ENCODE results near the gene COLQ. TPM values are rescaled to one million over a fixed set of nuclear protein-coding genes. Genes with fewer than 3 reads are reported as not detected.
"Not testable (repeated sequence)": the region's sequence is repeated elsewhere in the genome, so short reads cannot be mapped to it uniquely, and the experiment has no call there.

COLQ gene
- total RNA-seq, 1 donor from 2014 or later, result 1.5 TPM

GRCh38 chr3:15426579-15427118, 94.9 kb downstream of the COLQ start:
- Histone ChIP-seq H3K27me3 (no peaks in the 10 kb centered on the region), H3K4me1 (peaks cover 17% of the 10 kb centered on the region), H2AFZ (replicated peaks) (peak overlapping the region; percentile 95), H3K36me3 (peaks cover 4% of the 10 kb centered on the region), H4K20me1 (ENCODE audit: low read depth) (peaks cover 13% of the 10 kb centered on the region), H3K9ac (peak overlapping the region; percentile 92), H3K4me2 (peak overlapping the region; percentile 81), H3K79me2 (ENCODE audit: low read depth) (peaks cover 67% of the 10 kb centered on the region), H3K27ac (no peak overlapping the region), H3K9me3 (ENCODE audit: low read depth) (no peaks in the 10 kb centered on the region), H3F3A (ENCODE audit: low read depth) (no peaks in the 10 kb centered on the region), H3K4me3 (peak overlapping the region; percentile 99)
- TF ChIP-seq EZH2phosphoT487 (IDR thresholded peaks at IDR 0.05) (no peak), EZH2 (IDR thresholded peaks at IDR 0.05) (no peak)
- TF ChIP-seq, protein P1, sequence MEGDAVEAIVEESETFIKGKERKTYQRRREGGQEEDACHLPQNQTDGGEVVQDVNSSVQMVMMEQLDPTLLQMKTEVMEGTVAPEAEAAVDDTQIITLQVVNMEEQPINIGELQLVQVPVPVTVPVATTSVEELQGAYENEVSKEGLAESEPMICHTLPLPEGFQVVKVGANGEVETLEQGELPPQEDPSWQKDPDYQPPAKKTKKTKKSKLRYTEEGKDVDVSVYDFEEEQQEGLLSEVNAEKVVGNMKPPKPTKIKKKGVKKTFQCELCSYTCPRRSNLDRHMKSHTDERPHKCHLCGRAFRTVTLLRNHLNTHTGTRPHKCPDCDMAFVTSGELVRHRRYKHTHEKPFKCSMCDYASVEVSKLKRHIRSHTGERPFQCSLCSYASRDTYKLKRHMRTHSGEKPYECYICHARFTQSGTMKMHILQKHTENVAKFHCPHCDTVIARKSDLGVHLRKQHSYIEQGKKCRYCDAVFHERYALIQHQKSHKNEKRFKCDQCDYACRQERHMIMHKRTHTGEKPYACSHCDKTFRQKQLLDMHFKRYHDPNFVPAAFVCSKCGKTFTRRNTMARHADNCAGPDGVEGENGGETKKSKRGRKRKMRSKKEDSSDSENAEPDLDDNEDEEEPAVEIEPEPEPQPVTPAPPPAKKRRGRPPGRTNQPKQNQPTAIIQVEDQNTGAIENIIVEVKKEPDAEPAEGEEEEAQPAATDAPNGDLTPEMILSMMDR (IDR thresholded peaks at IDR 0.05), result no peak
- H3K9me3 Mint-ChIP-seq, result no peaks in the 10 kb centered on the region
- peak overlapping the region; percentile 95 for H3K27ac Mint-ChIP-seq
- H3K4me1 Mint-ChIP-seq, result peaks cover 34% of the 10 kb centered on the region
- no peak for DNase-seq (ENCODE audit: low spot score)
- H3K27me3 Mint-ChIP-seq (ENCODE audit: insufficient read depth, low read depth), result no peaks in the 10 kb centered on the region
- H3K36me3 Mint-ChIP-seq, result peaks cover 11% of the 10 kb centered on the region
- H3K4me3 Mint-ChIP-seq, result peak overlapping the region; percentile 97

GRCh38 chr3:15420871-15421270, 100.6 kb downstream of the COLQ start:
- no peak overlapping the region for H3K27ac ChIP-seq
- no peaks in the 10 kb centered on the region for H3K27me3 Mint-ChIP-seq (ENCODE audit: insufficient read depth, low read depth)
- no peak for DNase-seq (ENCODE audit: low spot score)
- H2AFZ ChIP-seq (replicated peaks), result no peak overlapping the region
- H3K36me3 Mint-ChIP-seq, result peaks cover 16% of the 10 kb centered on the region
- no peaks in the 10 kb centered on the region for H3K27me3 ChIP-seq
- H3K4me1 ChIP-seq, result peaks cover 4% of the 10 kb centered on the region
- no peaks in the 10 kb centered on the region for H3K9me3 ChIP-seq (ENCODE audit: low read depth)
- peaks cover 8% of the 10 kb centered on the region for H3K4me1 Mint-ChIP-seq
- peaks cover 11% of the 10 kb centered on the region for H3K79me2 ChIP-seq (ENCODE audit: low read depth)
- no peaks in the 10 kb centered on the region for H3F3A ChIP-seq (ENCODE audit: low read depth)
- H3K27ac Mint-ChIP-seq, result no peak overlapping the region
- H4K20me1 ChIP-seq (ENCODE audit: low read depth), result peaks cover 18% of the 10 kb centered on the region
- peaks cover 14% of the 10 kb centered on the region for H3K36me3 ChIP-seq
- H3K4me3 ChIP-seq, result no peak overlapping the region
- H3K4me2 ChIP-seq, result no peak overlapping the region
- TF ChIP-seq, protein P1 (IDR thresholded peaks at IDR 0.05), result no peak
- TF ChIP-seq EZH2 (IDR thresholded peaks at IDR 0.05), result no peak
- no peak for TF ChIP-seq EZH2phosphoT487 (IDR thresholded peaks at IDR 0.05)
- no peak overlapping the region for H3K9ac ChIP-seq
- no peaks in the 10 kb centered on the region for H3K9me3 Mint-ChIP-seq
- no peak overlapping the region for H3K4me3 Mint-ChIP-seq

DNA sequence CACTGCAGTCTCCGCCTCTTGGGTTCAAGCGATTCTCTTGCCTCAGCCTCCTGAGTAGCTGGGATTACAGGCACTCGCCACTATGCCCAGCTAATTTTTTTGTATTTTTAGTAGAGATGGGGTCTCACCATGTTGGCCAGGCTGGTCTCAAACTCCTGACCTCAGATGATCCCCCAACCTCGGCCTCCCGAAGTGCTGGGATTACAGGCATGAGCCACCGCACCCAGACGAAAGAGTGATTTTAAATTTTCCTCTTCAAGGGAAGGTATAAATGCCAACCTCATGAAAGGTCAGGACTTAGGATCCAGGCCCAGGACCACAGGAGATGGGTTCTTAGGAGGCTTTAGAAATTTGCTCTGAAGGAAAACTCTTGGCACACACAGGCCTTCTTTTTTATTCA, 110.5 kb downstream of the COLQ start:
- H3K36me3 Mint-ChIP-seq, result peaks cover 31% of the 10 kb centered on the region
- H4K20me1 ChIP-seq (ENCODE audit: low read depth); DNase-seq (ENCODE audit: low spot score); H3K9me3 ChIP-seq (ENCODE audit: low read depth); H3K27ac Mint-ChIP-seq; H3K79me2 ChIP-seq (ENCODE audit: low read depth); H3K4me3 Mint-ChIP-seq; H3K9me3 Mint-ChIP-seq; H3K4me3 ChIP-seq; H3K27me3 Mint-ChIP-seq (ENCODE audit: insufficient read depth, low read depth); H3K4me1 ChIP-seq; H3K9ac ChIP-seq; H2AFZ ChIP-seq (replicated peaks); H3K27me3 ChIP-seq; H3F3A ChIP-seq (ENCODE audit: low read depth); H3K27ac ChIP-seq; H3K4me1 Mint-ChIP-seq; H3K4me2 ChIP-seq: not testable (repeated sequence)
- H3K36me3 ChIP-seq, result peaks cover 19% of the 10 kb centered on the region

GRCh38 chr3:15409774-15410173, 111.7 kb downstream of the COLQ start:
- H3K36me3 Mint-ChIP-seq, result peaks cover 19% of the 10 kb centered on the region

More at GRCh38 chr3:15409774-15410173, 111.7 kb downstream of the COLQ start:
- no peak for DNase-seq (ENCODE audit: low spot score)
- no peaks in the 10 kb centered on the region for H3K4me1 ChIP-seq
- Mint-ChIP-seq H3K9me3 (no peaks in the 10 kb centered on the region), H3K27ac (no peak overlapping the region), H3K4me3 (no peak overlapping the region), H3K4me1 (no peaks in the 10 kb centered on the region), H3K27me3 (ENCODE audit: insufficient read depth, low read depth) (no peaks in the 10 kb centered on the region)
- no peak overlapping the region for H3K9ac ChIP-seq
- TF ChIP-seq, protein P1 (IDR thresholded peaks at IDR 0.05), result no peak
- TF ChIP-seq EZH2 (IDR thresholded peaks at IDR 0.05) (no peak), EZH2phosphoT487 (IDR thresholded peaks at IDR 0.05) (no peak)
- H3K79me2 ChIP-seq (ENCODE audit: low read depth), result no peaks in the 10 kb centered on the region
- peaks cover 15% of the 10 kb centered on the region for H3K36me3 ChIP-seq
- H3K4me3 ChIP-seq, result no peak overlapping the region
- no peaks in the 10 kb centered on the region for H3F3A ChIP-seq (ENCODE audit: low read depth)
- no peak overlapping the region for H2AFZ ChIP-seq (replicated peaks)
- H4K20me1 ChIP-seq (ENCODE audit: low read depth), result no peaks in the 10 kb centered on the region
- no peak overlapping the region for H3K4me2 ChIP-seq
- no peak overlapping the region for H3K27ac ChIP-seq
- H3K27me3 ChIP-seq, result no peaks in the 10 kb centered on the region
- H3K9me3 ChIP-seq (ENCODE audit: low read depth), result no peaks in the 10 kb centered on the region

Data from neural progenitor cell (in vitro differentiated cells).